A549 (cell line): ENCODE measurements around the gene GRIK4.

Experiments used
- CHD2 ChIP-seq: fragments of 150-350 bp; IDR thresholded peaks from 2 replicates; pipeline ENCODE4 v1.6.1; 2014; ENCODE audit warnings: low read length; ENCODE audit not compliant: partially characterized antibody
- EP300 ChIP-seq, 2 experiments: fragments of >200 bp; sonication (Bioruptor Twin); formaldehyde crosslinking; IDR thresholded peaks; 2 replicates in 1 of 2; 3 replicates in 1 of 2; pipeline ENCODE4 v1.6.1; 2016 to 2017
- RAD21 ChIP-seq, 2 experiments: fragments of >200 bp in 1 of 2; sonication (Bioruptor Twin) in 1 of 2; formaldehyde crosslinking in 1 of 2; IDR thresholded peaks in 1 of 2; conservative IDR thresholded peaks in 1 of 2; 2 replicates in 1 of 2; 3 replicates in 1 of 2; pipeline ENCODE4 v1.6.1; 2012 to 2018; ENCODE audit warnings: inconsistent platforms in 1 of 2

- TF ChIP-seq RAD21 (conservative IDR thresholded peaks at IDR 0.05 in 1 of 2, IDR thresholded peaks at IDR 0.05 in 1 of 2) (no peak), CHD2 (no peak), EP300 (IDR thresholded peaks at IDR 0.05) (no peak)
These were observed 178.2 kb downstream of the GRIK4 start for GRCh38 chr11:120689596-120690275.
